Endometrial microvascular endothelial cells (primary cell): ENCODE measurements around the gene THEMIS2. TPM values are rescaled to one million over a fixed set of nuclear protein-coding genes. Genes with fewer than 3 reads are reported as not detected.

Source experiments
- in situ Hi-C: cut with HindIII; loops from 2 replicates; pipeline ENCODE4 v1.10.0; 2017; ENCODE audit warnings: low sequenced_read_pairs, low pct_unique_long_range_greater_than_20kb; ENCODE audit errors: inconsistent ontology term
- total RNA-seq: library from RNA; depleted of rRNA; stranded (reverse); fragments of >200 nt; gene quantifications from one replicate; pipeline ENCODE4 v1.2.3, GENCODE V29; 2015; ENCODE audit errors: inconsistent ontology term

THEMIS2 gene
- total RNA-seq, 1 donor from 2014 or later, result 22.0 TPM

DNA sequence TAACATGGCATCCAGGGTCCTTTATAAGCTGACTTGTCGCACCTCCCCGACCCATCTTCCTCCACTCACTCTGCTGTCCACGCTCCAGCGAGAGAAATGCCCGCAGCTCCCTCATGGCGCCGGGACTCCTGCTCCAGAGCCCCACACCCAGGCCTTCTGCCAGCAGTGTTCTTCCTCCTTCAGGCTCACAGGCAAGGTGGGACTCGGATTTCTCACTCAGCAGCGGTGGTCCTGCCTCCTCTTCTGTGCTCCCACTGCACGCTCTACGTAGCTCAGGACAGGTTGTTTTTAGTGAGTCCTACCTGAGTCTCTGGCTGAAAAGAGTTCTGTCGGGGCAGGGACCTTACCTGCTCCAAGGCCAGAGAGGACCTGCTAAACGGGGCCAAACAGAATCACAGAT is 11.2 kb downstream of the THEMIS2 start:
- in situ Hi-C loops, result no loop called here

DNA sequence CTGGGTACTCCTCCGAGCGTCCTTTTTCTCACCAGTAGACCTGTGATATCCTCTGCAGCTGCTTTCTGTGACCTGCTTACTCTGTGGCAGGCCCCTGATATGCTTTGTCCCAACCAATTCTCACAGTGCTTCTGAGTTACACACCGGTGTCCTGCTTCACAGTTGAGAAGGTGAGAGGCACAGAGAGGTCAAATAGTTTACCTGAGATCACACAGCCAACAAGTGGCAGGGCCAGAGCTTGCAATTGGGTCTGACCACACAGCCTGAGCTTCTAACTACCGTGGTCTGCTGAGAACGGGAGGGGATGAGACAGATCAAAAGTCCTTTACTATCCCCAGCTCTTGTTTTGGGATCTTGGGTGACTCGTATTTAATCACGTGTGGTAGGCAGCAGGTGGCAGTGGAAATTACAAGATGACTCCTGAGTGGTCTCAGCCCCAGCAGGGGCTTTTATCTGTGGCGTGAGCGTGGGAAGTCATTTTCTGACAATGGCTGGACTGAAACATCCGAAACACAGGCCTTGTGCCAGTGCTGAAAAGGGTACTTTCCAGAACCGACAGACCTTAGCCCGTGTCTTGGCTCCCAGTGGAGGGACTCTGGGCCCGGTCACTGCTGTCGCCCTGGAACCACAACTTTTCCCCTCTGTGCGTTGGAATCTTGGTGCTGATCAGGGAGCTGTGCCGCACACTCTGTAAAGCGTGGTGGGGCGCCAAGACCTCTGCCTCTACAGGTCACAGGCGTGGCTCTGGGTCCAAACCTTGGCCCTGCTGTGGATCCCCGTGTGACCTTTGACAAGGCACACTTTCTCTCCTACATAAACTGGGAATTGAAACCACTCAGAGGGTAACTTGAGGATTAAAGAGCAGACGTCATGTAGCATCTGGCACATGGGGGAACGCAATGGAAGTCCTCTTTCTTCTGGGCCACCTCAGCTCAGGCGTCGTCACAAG is 11.9 kb downstream of the THEMIS2 start:
- in situ Hi-C loops, result no loop called here

DNA sequence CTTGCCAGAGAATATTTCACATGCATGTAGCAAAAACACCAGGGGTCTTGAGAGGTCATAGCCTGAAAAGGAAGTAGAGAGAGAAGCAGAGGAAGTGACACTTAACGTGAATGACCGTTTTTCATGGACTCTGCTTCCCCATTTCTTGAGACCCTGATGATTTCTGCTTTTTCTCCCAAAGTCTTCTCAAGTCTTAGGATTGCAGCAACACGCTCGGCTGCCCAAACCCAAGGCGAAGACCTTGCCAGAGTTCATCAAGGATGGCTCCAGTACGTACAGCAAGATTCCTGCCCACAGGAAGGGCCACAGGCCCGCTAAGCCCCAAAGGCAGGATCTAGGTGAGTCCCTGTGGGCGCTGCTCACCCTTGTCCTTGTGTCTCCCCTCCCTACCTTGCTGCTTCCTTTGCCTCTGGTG is 12.8 kb downstream of the THEMIS2 start:
- in situ Hi-C loops, result no loop called here

DNA sequence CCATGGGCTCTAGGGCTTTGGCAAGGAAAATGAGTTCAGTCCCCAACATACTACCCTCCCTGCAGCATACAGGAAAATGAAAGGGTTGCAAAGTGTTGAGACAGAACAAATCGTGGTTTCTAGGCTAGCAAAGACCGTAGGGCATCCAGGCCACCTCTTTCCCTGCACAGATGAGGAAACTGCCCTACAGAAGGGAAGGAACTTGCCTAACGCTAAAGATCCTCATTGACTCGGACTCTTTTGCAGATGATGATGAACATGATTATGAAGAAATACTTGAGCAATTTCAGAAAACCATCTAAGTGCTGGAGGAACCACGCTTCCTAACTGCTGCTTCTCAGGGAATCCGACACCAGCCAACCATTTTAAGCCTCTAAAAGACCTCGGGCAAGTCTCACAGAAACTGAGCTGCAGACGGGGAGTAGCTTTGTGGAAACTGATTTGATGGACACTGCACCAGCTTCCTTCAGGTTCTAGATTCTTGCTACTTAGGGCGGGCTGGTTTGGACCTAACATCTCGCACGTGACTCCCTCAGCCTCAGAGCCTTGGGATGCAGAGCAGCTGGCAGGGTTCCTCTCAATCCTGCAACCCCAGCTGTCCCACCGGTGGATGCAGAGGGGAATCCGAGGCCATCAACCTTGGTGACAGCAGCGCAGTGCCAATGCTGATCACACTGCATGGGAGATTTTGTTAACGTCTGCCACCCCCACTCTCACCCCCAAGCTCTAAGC is 13.4 kb downstream of the THEMIS2 start:
- in situ Hi-C loops, result no loop called here

DNA sequence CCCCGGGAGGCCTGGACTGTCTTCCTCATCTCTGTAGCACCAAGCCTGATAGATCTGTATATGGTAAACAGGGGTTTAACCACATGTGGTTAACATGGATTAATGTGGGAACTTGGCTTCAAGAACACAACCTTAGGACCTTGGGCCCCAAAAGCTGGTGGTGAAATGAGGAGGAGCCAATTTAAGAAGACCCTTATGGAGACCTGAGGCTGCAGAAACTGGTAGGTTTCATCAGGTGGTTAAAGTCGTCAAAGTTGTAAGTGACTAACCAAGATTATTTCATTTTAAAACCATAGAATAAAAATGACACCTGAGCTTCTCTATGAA is 14.0 kb downstream of the THEMIS2 start:
- in situ Hi-C loops, result no loop called here

DNA sequence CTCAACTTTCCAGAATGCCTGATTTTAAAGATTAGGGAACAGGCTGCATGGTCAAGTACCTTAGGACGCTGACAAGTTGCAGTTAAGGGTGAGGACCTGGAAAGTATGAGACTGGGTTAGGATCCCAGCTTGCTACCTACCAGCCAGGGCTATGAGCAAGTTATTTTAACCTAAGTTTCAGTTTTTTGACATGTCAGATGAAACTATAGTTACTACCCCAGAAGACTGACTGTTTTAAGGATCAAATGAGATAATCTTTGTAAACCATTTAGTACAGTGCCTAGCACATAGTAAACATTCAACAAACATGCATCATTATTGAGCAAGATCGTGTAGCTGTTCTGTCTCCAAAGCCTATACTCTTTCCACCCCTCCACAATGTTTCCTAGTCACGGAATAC is 14.4 kb downstream of the THEMIS2 start:
- in situ Hi-C loops, result no loop called here

DNA sequence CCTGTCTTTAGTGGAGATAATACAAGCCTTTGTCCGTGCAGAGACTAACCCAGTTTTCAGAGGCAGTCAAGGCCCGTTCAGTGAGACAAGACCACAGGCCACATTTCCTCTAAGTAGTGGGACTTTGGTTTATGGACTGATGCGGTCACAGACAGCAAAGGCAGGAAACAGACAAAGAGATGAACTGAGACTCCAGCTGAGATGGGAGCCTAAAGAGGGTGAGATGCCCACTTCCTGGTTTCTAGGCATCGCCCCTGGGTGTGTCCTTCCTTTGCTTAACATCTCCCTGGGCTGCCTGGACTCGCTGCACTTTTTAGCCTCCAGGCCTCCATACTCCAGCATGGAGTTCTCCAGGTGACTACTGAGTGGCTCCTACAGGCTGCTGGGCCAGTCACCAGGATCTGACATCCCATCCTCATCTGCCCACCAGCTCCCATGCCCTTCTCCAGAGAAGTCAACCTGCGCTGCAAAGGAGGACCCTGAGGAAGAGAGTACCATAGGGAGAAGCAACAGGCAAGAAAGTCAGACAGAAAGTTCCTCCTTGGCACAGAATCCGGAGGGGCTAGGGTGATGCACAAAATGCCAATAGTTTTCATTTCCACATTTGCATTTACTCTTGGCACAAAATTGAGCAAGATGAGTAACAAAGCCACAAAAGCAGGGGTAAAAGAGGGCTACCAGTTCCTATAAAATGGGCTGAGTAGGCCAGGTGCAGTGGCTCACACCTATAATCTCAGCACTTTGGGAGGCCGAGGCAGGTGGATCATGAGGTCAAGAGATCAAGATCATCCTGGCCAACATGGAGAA is 15.1 kb downstream of the THEMIS2 start:
- in situ Hi-C loops, result no loop called here

DNA sequence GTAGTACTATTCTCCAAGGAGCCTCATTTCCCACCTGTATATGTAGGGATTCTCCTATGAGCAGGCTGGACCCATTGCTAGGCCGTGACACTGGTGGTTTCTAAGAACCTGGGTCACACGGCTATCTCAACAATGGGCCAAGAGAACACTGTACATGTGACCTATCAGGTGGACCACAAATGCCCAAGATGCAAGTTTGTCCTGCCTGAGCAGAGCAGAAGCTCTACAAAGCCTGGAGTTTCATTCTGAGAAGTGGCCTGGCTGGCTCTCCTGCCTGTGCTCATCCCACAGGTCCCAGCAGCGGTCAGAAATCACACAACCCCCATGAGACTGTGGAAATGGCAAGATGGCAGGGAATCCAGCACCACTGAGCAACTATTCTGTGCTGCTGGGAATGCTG is 17.2 kb downstream of the THEMIS2 start:
- in situ Hi-C loops, result no loop called here

DNA sequence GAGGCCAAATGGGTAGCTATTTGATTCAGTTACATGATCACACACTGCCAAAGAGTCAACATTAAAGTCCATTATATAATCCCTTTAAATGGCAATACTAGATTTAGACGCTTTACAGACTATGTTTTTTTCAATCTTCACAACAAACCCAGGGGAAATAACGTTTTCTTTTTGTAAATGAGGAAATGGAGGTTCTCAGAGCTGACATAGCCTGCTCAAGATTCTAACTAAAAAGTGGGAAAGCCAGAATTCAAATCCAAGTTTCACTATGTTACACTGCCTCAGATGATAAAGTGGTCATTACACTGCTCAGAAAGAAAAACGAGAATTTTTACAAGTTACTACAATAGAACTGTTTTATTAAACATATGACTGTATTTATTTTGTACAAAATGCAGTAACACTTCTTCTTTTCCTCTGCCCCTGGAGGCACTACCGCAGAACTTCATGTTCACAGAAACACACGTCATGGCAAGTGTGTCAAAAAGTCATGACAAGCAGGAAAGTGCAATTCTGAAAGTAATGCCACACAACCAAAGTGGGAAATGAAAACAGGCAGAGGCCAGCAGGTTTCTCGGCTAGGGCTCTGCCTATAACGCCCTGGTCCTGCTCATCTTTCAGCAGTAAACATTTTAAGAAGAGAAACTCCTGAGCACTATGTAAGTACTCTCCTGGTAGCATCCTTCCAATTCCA is 19.0 kb downstream of the THEMIS2 start:
- in situ Hi-C loops, result no loop called here

DNA sequence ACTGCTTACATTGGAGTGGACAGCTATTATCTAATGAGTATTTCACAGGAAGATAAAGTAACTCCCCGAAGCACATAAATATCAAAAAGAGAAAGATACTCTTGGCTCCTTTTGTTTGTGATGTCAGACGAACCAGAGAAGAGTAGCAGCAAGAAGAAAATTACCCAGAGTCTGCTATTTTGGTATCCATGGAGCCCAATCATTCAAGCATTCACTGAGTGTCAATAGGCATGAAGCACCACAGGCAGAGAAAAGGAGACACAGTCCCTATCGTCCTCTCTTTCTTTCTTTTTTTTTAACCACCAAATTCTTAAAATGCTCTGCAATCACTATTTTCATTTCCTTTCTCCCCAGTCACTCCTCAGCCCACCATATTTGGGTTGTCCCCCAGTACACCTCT is 22.2 kb downstream of the THEMIS2 start:
- in situ Hi-C loops, result no loop called here

DNA sequence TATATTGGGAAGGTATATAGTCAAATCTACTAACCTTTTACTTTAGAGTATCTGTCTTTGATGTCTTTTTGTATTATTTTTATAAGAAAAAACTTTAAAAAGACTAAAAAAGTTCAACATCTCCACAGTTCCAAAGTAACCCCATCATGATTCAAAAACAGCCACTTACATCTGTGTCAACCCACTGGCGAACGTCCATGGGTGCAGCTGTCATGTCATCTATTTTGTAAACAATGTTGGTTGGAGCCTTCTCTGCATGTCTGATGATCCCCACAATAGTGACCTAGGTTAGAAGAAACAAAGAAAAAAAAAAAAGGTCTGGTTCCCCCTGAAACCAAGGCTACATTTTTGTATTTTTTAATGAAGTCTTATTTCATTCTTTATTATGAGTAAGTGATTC is 34.4 kb downstream of the THEMIS2 start:
- in situ Hi-C loops, result no loop called here

DNA sequence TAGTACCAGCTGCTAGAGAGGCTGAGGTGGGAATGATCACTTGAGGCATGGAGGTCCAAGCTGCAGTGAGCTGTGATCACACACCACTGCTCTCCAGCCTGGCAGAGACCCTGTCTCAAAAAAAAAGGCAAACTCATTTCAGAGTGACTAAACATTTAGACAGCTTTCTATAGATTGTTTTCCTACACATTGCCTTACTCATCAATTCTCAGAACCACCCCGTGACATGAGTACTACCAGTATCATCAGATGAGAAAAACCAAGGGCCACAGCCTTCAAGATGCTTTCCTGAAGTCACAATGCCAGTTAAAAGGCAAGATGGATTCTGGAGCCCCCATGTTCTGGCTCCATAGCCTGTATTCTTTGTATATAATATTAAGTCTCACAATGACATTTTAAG is 40.1 kb downstream of the THEMIS2 start:
- in situ Hi-C loops, result no loop called here

DNA sequence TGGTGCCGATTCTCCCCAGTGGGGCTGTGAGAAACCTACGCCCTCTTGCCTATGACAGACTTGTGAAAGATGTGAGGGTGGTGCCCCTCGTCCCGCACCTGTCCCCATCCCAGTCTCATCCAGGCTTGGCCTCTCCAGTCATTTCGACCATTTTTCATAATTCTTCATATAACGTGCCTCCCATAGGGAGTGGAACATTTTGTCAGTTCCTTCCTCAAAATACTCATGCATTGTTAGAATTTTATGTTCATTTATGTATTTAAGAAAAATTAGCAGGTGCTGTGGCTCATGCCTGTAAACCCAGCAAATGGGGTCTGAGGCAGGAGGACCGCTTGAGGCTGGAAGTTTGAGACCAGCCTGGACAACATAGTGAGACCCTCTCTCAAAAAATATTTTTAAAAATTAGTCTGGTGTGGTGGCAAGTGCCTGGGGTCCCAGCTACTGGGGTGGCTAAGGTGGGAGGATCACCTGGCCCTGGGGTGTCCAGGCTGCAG is 42.8 kb downstream of the THEMIS2 start:
- in situ Hi-C loops, result no loop called here

DNA sequence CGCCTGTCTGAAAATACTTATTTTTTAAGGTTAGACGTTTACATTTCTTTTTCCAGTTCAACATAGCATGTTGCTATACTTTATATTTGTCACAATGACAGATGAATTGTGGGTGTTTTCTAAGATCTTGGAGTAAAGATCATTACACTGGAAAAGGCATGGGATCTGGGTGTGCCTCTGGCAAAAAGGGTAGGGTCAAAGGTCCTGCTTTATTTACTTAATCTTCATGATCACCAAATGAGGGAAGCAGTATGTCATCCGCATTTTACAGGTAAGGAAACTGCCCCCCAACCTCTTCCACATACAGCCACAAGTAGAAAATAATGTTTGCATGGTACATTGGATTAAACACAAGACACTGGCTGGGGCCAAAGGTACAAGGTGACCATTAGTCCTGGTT is 49.9 kb downstream of the THEMIS2 start:
- in situ Hi-C loops, result no loop called here

DNA sequence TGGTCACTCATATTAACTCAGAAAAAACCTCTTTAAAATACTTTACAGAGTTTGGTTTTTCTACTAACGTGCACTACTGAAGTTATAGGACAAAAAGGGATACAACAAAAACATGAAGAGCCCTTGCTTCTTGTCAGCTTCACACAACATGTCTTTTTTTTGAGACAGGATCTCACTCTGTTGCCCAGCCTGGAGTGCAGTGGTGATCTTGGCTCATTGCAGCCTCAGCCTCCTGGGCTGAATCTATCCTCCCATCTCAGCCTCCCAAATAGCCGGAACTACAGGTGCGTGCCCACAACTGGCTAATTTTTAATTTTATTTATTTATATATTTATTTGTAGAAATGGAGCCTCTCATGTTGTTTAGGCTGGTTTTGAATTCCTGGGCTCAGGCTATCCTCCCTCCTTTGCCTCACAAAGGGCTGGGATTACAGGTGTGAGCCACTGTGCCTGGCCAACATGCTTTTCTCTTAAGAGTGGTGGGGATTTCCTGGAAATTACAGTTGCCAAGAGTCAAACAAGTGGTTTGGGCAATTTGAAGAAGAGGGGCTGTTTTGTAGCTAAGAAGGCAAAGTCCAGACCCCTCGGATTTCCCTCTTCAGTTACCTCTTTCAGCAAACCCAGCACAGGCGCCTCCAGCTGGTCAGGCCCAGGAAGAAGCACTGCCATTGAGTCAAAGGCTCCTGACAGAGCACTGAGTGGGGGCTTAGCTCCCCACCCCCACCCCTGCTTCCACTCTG is 56.0 kb downstream of the THEMIS2 start:
- in situ Hi-C loops, result no loop called here

DNA sequence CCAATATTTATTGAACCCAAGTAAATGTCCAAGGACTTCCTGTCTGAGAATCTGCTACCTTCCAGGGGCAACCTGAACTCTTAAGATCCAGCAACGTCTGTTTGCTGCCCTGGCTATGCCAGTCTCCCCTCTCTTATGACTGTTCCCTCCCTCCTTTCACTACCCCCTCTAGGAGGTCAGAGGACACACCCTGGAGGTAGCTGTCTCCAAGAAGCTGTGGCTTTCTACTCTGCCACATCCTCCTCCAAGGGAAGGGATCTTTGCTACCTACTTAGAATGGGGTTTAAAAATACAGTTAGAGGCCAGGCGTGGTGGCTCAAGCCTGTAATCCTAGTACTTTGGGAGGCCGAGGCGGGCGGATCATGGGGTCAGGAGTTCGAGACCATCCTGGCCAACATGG is 58.8 kb downstream of the THEMIS2 start:
- in situ Hi-C loops, result no loop called here

DNA sequence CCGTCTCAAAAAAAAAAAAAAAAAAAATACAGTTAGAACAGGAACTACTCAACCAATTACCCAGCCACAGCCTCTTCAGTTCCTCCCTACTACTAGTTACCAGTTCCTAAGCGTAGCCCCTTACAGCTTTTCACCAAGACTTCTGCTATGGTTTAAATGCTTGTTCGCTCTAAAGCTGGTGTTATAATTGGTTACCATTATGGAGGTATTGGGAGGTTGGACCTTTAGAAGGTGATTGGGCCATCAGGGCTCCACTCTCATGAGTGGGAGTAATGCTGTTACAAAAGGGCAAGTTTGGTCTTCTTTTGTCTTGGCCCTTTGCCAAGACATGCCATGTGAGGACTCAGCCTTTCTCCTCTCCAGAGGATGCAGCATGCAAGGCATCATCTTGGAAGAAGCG is 59.4 kb downstream of the THEMIS2 start:
- in situ Hi-C loops, result no loop called here

DNA sequence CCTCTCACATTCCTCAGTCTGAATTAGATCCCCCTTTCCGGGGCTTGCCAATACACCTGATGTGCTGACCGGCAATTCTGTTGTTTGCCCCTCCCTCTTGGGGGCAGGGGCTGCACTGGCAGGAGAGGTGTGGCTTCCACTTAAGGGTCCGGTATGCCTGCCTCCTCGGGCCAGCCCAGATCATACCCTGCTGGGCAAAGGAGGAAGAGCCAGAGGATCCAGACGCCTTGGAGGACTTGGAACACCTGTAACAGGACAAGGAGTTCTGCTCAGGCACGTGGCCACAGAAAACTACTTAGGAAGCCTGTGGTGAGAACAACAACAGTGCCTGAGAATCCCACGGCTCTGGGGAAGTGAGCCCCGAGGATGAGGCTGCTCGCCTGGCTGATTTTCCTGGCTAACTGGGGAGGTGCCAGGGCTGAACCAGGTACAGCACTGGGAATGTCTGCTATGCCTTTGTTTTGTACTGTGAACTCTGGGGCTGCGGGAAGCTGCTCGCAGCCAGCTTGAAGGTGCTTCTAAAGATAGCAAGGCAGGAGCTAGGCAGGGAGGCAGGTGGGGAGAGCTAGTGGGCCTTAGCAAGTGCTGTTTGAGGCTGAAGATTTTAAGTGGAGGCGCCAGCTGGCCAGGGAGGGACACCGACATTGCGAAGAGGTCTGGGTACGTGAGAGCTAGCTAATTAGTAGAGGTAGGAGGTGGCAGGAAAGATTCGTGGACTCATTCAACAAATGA is 62.6 kb downstream of the THEMIS2 start, which contains the start of gene SMPDL3B:
TSS of gene SMPDL3B (plus strand) at position 183 of the 732 bp plus-strand sequence. CDS start at position 367, 184 bp downstream.
- in situ Hi-C loops, result no loop called here
